Keratinocyte (primary cell): Measurements from ENCODE around the gene GFOD2. TPM values are rescaled to one million over a fixed set of nuclear protein-coding genes. Genes with fewer than 3 reads are reported as not detected.

Experiments used
- DNase-seq: peaks from one replicate; pipeline ENCODE4 v3.0.0-alpha.2; 2011; ENCODE audit warnings: low read depth, missing footprints, low spot score
- FAIRE-seq: peaks from 2 replicates; lab custom pipeline; 2011; peaks lifted over from hg19 to GRCh38; lab: Jason Lieb, UNC
- H2AFZ ChIP-seq: 2 replicates; pipeline ENCODE4 v1.6.0; 2012; ENCODE audit warnings: low read length, control low read depth, inconsistent platforms; ENCODE audit not compliant: control insufficient read depth
- H3K27ac ChIP-seq: 2 replicates; pipeline ENCODE4 v1.5.1; 2011; ENCODE audit warnings: low read length; ENCODE audit not compliant: control insufficient read depth, insufficient read depth
- H3K27me3 ChIP-seq: 3 replicates; pipeline ENCODE4 v1.6.0; 2011; ENCODE audit warnings: low read length; ENCODE audit not compliant: control insufficient read depth, insufficient read depth; ENCODE audit errors: extremely low read depth
- H3K36me3 ChIP-seq, 2 experiments: 2 replicates in 1 of 2; 3 replicates in 1 of 2; pipeline ENCODE4 v1.5.1; 2011; ENCODE audit warnings: low read length in 2 of 2, mild to moderate bottlenecking in 1 of 2; ENCODE audit not compliant: control insufficient read depth in 2 of 2, insufficient read depth in 2 of 2; ENCODE audit errors: extremely low read depth in 1 of 2
- H3K4me1 ChIP-seq: 3 replicates; pipeline ENCODE4 v1.5.1; 2011; ENCODE audit warnings: low read length; ENCODE audit not compliant: control insufficient read depth, insufficient read depth; ENCODE audit errors: extremely low read depth
- H3K4me2 ChIP-seq: 3 replicates; pipeline ENCODE4 v1.6.0; 2011; ENCODE audit warnings: low read depth, low read length; ENCODE audit not compliant: control insufficient read depth, insufficient read depth; ENCODE audit errors: extremely low read depth
- H3K4me3 ChIP-seq, 3 experiments: fragments of 200-600 bp in 1 of 3; sonication (generic) in 1 of 3; 2 replicates in 2 of 3; 3 replicates in 1 of 3; pipeline ENCODE4 v1.5.1; 2011 to 2016; ENCODE audit warnings: low read length in 3 of 3, mild to moderate bottlenecking in 3 of 3, control low read depth in 2 of 3, inconsistent platforms in 1 of 3, low read depth in 1 of 3, mixed read lengths in 1 of 3, mixed run types in 1 of 3, moderate library complexity in 1 of 3; ENCODE audit not compliant: control insufficient read depth in 2 of 3, insufficient read depth in 2 of 3; ENCODE audit errors: extremely low read depth in 1 of 3
- H3K79me2 ChIP-seq: 2 replicates; pipeline ENCODE4 v1.6.0; 2012; ENCODE audit warnings: low read length; ENCODE audit not compliant: control insufficient read depth, insufficient read depth
- H3K9ac ChIP-seq: 3 replicates; pipeline ENCODE4 v1.6.0; 2011; ENCODE audit warnings: low read length; ENCODE audit not compliant: control insufficient read depth, insufficient read depth; ENCODE audit errors: extremely low read depth
- H3K9me1 ChIP-seq: 3 replicates; pipeline ENCODE4 v1.6.0; 2011; ENCODE audit warnings: low read length; ENCODE audit not compliant: control insufficient read depth, insufficient read depth; ENCODE audit errors: extremely low read depth
- H3K9me3 ChIP-seq: 2 replicates; pipeline ENCODE4 v1.5.1; 2012; ENCODE audit warnings: low read depth, low read length; ENCODE audit not compliant: control insufficient read depth
- H4K20me1 ChIP-seq: 3 replicates; pipeline ENCODE4 v1.6.0; 2011; ENCODE audit warnings: low read length; ENCODE audit not compliant: control insufficient read depth, insufficient read depth; ENCODE audit errors: extremely low read depth
- EZH2 ChIP-seq: IDR thresholded peaks from one replicate; pipeline ENCODE4 v1.6.1; 2012; ENCODE audit warnings: inconsistent platforms, mild to moderate bottlenecking, low read length, moderate library complexity
- dilution Hi-C: fragments of 300-500 bp; cut with MboI; formaldehyde crosslinking; loops from one replicate; pipeline ENCODE4 v1.7.0; 2020; ENCODE audit warnings: low sequenced_read_pairs; ENCODE audit not compliant: extremely low pct_ligation_motif_present
- polyA plus RNA-seq, 5 experiments: library from polyadenylated mRNA; depleted of rRNA in 3 of 5; stranded (reverse) in 3 of 5; stranded (forward) in 1 of 5; unstranded in 1 of 5; fragments of >200 nt; gene quantifications; 1 replicate in 1 of 5; 2 replicates in 3 of 5; 3 replicates in 1 of 5; pipeline versions ENCODE4 v1.2.1 to v1.2.3, GENCODE V29; 2011 to 2012; ENCODE audit warnings: missing spikeins in 2 of 5, low read depth in 1 of 5, low replicate concordance in 1 of 5
- TF ChIP-seq, protein P1 (sequence below), 3 experiments: IDR thresholded peaks in 1 of 3; conservative IDR thresholded peaks in 1 of 3; optimal IDR thresholded peaks in 1 of 3; 2 replicates in 2 of 3; 3 replicates in 1 of 3; pipeline versions ENCODE3 to v1.5.1; 2011; ENCODE audit warnings: low read length in 3 of 3, mild to moderate bottlenecking in 3 of 3, moderate library complexity in 2 of 3, control low read depth in 1 of 3, inconsistent platforms in 1 of 3; ENCODE audit not compliant: insufficient read depth in 2 of 3; ENCODE audit errors: extremely low read depth in 1 of 3

Gene GFOD2
- polyA plus RNA-seq, 1 donor (not counting 4 experiments of a cell fraction or from before 2014, with no cell fraction given) = 13.2 TPM

DNA sequence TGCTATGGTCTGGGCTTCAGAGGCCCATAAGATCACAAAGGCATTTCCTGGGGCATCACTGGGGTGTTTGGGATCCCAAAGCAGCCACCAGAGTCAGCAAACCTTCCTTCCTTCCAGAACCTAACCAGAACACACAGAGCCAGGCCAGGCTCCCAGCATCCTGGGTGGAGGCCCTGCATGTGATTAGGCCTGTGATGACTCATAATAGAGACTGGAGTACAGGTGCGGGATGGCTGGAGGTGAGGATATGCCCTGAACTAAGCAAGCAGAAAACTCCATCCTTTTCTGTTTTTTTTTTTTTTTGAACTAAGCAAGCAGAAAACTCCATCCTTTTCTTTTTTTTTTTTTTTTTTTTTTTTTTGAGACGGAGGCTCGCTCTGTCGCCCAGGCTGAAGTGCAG, 17.7 kb upstream of the GFOD2 start:
- Histone ChIP-seq H3K9me3 (no peaks in the 10 kb centered on the region), H3K4me1 (no peaks in the 10 kb centered on the region), H3K9me1 (no peaks in the 10 kb centered on the region), H3K79me2 (no peaks in the 10 kb centered on the region), H3K27ac (no peak overlapping the region), H3K27me3 (no peaks in the 10 kb centered on the region), H3K9ac (no peak overlapping the region), H2AFZ (no peak overlapping the region), H3K4me3 (no peak overlapping the region), H4K20me1 (no peaks in the 10 kb centered on the region), H3K36me3 (peaks cover 8 to 11% of the 10 kb centered on the region in 2 experiments), H3K4me2 (no peak overlapping the region)
- TF ChIP-seq EZH2 = no peak
- TF ChIP-seq, protein P1, sequence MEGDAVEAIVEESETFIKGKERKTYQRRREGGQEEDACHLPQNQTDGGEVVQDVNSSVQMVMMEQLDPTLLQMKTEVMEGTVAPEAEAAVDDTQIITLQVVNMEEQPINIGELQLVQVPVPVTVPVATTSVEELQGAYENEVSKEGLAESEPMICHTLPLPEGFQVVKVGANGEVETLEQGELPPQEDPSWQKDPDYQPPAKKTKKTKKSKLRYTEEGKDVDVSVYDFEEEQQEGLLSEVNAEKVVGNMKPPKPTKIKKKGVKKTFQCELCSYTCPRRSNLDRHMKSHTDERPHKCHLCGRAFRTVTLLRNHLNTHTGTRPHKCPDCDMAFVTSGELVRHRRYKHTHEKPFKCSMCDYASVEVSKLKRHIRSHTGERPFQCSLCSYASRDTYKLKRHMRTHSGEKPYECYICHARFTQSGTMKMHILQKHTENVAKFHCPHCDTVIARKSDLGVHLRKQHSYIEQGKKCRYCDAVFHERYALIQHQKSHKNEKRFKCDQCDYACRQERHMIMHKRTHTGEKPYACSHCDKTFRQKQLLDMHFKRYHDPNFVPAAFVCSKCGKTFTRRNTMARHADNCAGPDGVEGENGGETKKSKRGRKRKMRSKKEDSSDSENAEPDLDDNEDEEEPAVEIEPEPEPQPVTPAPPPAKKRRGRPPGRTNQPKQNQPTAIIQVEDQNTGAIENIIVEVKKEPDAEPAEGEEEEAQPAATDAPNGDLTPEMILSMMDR (optimal IDR thresholded peaks at IDR 0.05 in 1 of 3, IDR thresholded peaks at IDR 0.05 in 1 of 3, conservative IDR thresholded peaks at IDR 0.05 in 1 of 3; ENCODE audit: extremely low read depth in 1 of 3, insufficient read depth in 2 of 3, low read length in 3 of 3) = no peak
- FAIRE-seq (no peak), DNase-seq (no peak)
- dilution Hi-C loops = no loop called here

DNA sequence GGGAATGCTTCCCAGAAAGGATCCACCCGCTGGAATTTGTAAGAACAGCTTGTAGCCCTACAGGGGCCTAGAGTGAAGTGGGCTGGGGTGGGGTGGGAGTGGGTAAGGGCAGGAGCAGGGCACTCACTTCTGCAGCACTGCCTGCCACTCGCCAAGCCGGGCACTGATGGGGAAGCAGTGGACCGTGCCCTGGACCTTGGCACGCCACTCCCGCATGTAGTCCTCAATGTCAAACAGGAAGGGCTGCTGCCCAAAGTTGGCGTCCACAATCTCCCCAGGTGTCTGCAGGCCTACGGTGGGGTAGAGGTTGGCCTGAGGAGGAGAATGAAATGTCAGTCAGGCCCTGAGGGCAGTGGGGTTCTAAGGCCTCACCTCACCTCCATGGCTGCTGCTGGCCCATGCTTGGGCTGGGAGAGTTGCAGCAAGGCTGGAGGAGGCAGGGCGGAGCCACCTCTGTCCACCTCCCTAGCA, 15.7 kb upstream of the GFOD2 start:
- Histone ChIP-seq H4K20me1 (no peaks in the 10 kb centered on the region), H3K9me1 (no peaks in the 10 kb centered on the region), H3K4me3 (no peak overlapping the region), H3K9me3 (no peaks in the 10 kb centered on the region), H3K79me2 (no peaks in the 10 kb centered on the region), H3K9ac (no peak overlapping the region), H2AFZ (no peak overlapping the region), H3K27me3 (no peaks in the 10 kb centered on the region), H3K4me1 (no peaks in the 10 kb centered on the region), H3K36me3 (peaks cover 16 to 19% of the 10 kb centered on the region in 2 experiments), H3K27ac (no peak overlapping the region), H3K4me2 (no peak overlapping the region)
- TF ChIP-seq, protein P1 (optimal IDR thresholded peaks at IDR 0.05 in 1 of 3, IDR thresholded peaks at IDR 0.05 in 1 of 3, conservative IDR thresholded peaks at IDR 0.05 in 1 of 3; ENCODE audit: extremely low read depth in 1 of 3, insufficient read depth in 2 of 3, low read length in 3 of 3) = no peak
- no peak for TF ChIP-seq EZH2
- FAIRE-seq = no peak
- dilution Hi-C loops = no loop called here
- no peak for DNase-seq
